Subcutaneous adipose tissue (tissue), 4 donors: Measurements from ENCODE around the gene UCP2. TPM values are rescaled to one million over a fixed set of nuclear protein-coding genes. Genes with fewer than 3 reads are reported as not detected.

ENCODE experiments used
- CTCF ChIP-seq: fragments of 450-650 bp; IDR thresholded peaks from one replicate; pipeline ENCODE4 v1.5.1; 2016; ENCODE audit warnings: low read depth, mild to moderate bottlenecking, control low read depth, antibody characterized with exemption, moderate library complexity
- total RNA-seq, 4 donors: library from RNA; depleted of rRNA; stranded (reverse); fragments of >200 nt; gene quantifications; one replicate each; pipeline ENCODE4 v1.1.0, GENCODE V29; 2016

The UCP2 gene
- total RNA-seq, 4 donors from 2014 or later: 43.6 to 127 (median 110) TPM

DNA sequence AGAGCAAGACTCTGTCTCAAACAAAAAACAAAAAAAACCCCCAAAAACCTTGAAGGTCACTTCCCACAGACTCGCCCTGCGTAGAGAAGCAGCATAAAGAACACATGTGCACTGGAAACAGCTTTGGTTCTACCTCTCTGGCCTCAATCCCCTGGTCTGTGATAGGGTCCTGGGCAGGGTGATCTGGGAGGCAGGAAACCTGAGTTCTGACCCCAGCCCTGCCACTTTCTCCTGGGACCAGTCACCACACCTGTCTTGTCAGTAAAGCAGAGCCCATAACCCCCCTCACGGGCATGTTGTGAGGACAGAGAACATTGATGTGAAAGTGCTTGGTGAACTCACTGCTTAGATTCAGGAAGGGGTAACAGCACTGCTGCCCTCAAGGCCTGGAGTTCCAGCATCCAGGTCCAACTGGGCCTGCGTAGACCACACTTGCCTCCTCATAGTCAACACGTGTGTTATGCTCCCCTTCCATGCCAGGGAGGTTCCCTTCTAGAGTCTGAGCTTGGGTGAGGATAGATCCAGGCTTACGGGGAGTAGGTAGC, 11.4 kb downstream of the UCP2 start:
- TF ChIP-seq CTCF: no peak

- no peak for TF ChIP-seq CTCF
Measured at GRCh38 chr11:73969991-73970800, 12.4 kb downstream of the UCP2 start.

- no peak for TF ChIP-seq CTCF
Measured at GRCh38 chr11:73969091-73969490, 13.6 kb downstream of the UCP2 start.

GRCh38 chr11:73968356-73968966, 14.2 kb downstream of the UCP2 start:
- no peak for TF ChIP-seq CTCF

- TF ChIP-seq CTCF: no peak
Measured at GRCh38 chr11:73965764-73966121, 16.9 kb downstream of the UCP2 start.

DNA sequence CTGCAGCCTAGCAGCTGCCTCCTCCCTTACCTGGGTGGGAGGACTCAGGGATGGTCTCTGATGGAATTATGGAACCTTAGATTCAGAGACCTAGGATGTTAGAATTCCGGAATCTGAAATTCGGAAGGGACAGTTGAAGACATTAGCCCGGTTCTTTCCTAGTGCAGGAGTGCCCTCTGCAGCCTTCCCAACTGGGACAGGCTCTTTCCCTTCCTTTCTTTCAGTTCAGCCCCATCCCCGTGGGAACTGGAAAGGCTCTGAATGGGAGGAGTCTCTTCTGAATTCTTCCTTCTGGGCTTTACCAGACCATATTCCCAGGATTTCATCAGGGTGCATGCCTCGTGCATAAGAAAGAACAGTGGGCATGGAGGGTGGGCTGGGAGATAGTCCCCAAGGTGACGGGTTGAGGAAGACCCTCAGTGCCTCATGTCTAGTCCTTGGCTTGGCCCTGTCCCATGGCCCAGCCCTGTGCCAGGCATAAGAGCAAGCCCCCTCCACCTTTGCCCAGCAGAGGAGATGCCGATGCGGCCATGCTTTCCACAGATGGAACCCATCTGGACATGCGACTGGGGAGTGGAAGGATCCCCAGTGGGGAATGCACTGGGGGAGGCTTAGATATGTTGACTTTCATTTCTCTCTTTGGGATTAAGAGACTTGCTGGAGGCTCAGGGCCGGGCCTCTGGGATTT, 17.4 kb downstream of the UCP2 start:
- no peak for TF ChIP-seq CTCF

- no peak for TF ChIP-seq CTCF
Measured at GRCh38 chr11:73963861-73964260, 18.8 kb downstream of the UCP2 start.
